ENCODE results near the gene NPIPA3.
"Not testable (repeated sequence)": the region's sequence is repeated elsewhere in the genome, so short reads cannot be mapped to it uniquely, and the experiment has no call there.

The NPIPA3 gene

GRCh38 chr16:14703156-14704011 is at the start of gene NPIPA3:
TSS of gene NPIPA3 (plus strand) at chr16:14703411. CDS start at chr16:14708944, 5,533 bp downstream.
- not testable (repeated sequence) for DNase-seq

GRCh38 chr16:14658063-14658462 is 45.1 kb upstream of the NPIPA3 start:
- DNase-seq: no peak

- no peak for DNase-seq
These were observed 35.6 kb upstream of the NPIPA3 start for GRCh38 chr16:14667347-14668266.

- DNase-seq: no peak
These were observed 34.5 kb upstream of the NPIPA3 start for GRCh38 chr16:14668556-14669223.

GRCh38 chr16:14669776-14670175 is 33.4 kb upstream of the NPIPA3 start:
- no peak for DNase-seq

GRCh38 chr16:14672403-14672971 is 30.7 kb upstream of the NPIPA3 start:
- no peak for DNase-seq

- DNase-seq: no peak
These were observed 26.6 kb upstream of the NPIPA3 start for GRCh38 chr16:14676633-14677032.

- DNase-seq: no peak
These were observed 25.6 kb upstream of the NPIPA3 start for GRCh38 chr16:14677627-14678026.

GRCh38 chr16:14678748-14679497 is 24.3 kb upstream of the NPIPA3 start:
- DNase-seq: no peak

GRCh38 chr16:14680396-14680795 is 22.8 kb upstream of the NPIPA3 start:
- not testable (repeated sequence) for DNase-seq

GRCh38 chr16:14681115-14681514 is 22.1 kb upstream of the NPIPA3 start:
- DNase-seq: no peak

- no peak for DNase-seq
These were observed 21.1 kb upstream of the NPIPA3 start for GRCh38 chr16:14682121-14682520.

GRCh38 chr16:14685870-14686793 is 17.1 kb upstream of the NPIPA3 start:
- DNase-seq: not testable (repeated sequence)

- not testable (repeated sequence) for DNase-seq
These were observed 9.1 kb upstream of the NPIPA3 start, which contains the start of gene PLA2G10 for GRCh38 chr16:14694129-14694528. TSS of gene PLA2G10 (minus strand) at chr16:14694308. CDS start at chr16:14694229, 79 bp downstream.

- DNase-seq: not testable (repeated sequence)
These were observed 1.4 kb upstream of the NPIPA3 start for GRCh38 chr16:14701859-14702258.

- DNase-seq: not testable (repeated sequence)
These were observed 539 bp upstream of the NPIPA3 start for GRCh38 chr16:14702672-14703071.

GRCh38 chr16:14733233-14733632 is 30.0 kb downstream of the NPIPA3 start:
- DNase-seq: not testable (repeated sequence)

GRCh38 chr16:14740832-14741385 is 37.7 kb downstream of the NPIPA3 start:
- DNase-seq: not testable (repeated sequence)

- DNase-seq: not testable (repeated sequence)
These were observed 38.6 kb downstream of the NPIPA3 start for GRCh38 chr16:14741794-14742193.

Measured in NCI-H2227 treated with DMSO at 0.1 percent for 48 hours (cell line).